ENCODE results near the gene SLC25A2.

DNA sequence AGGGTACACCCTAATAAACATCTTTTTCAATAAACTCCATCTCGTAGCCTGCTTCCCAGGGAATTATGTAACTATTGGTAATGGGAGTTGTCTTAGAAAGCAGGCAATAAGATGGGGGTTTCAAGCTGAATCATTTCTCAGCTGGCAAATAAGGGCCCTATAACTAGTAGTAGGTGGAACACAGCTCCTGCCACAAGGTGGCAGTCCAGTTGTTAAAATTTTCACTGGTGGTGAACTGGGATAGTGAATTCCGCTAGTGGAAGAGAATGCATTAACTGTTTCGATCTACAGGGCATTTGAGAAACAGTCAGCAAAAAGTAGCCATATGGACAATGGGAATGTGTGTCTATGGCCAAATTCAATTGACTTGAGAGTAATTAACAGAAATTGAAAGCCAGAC, 30.9 kb downstream of the SLC25A2 start:
- TF ChIP-seq, protein P1, sequence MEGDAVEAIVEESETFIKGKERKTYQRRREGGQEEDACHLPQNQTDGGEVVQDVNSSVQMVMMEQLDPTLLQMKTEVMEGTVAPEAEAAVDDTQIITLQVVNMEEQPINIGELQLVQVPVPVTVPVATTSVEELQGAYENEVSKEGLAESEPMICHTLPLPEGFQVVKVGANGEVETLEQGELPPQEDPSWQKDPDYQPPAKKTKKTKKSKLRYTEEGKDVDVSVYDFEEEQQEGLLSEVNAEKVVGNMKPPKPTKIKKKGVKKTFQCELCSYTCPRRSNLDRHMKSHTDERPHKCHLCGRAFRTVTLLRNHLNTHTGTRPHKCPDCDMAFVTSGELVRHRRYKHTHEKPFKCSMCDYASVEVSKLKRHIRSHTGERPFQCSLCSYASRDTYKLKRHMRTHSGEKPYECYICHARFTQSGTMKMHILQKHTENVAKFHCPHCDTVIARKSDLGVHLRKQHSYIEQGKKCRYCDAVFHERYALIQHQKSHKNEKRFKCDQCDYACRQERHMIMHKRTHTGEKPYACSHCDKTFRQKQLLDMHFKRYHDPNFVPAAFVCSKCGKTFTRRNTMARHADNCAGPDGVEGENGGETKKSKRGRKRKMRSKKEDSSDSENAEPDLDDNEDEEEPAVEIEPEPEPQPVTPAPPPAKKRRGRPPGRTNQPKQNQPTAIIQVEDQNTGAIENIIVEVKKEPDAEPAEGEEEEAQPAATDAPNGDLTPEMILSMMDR (IDR thresholded peaks at IDR 0.05): no peak
- TF ChIP-seq POLR2A (IDR thresholded peaks at IDR 0.05): no peak
